DOHH2 (cell line): ENCODE results near the gene BRICD5.

ENCODE experiments used
- EZH2phosphoT487 ChIP-seq: fragments of 200-600 bp; sonication (generic); IDR thresholded peaks from 2 replicates; pipeline ENCODE4 v1.6.1; 2017; ENCODE audit warnings: borderline replicate concordance, mild to moderate bottlenecking, antibody characterized with exemption, low read length, moderate library complexity, mixed read lengths
- TF ChIP-seq, protein P1 (sequence below): fragments of 200-600 bp; sonication (generic); IDR thresholded peaks from one replicate; pipeline ENCODE4 v1.5.1; 2014; ENCODE audit warnings: antibody characterized with exemption, mild to moderate bottlenecking, low read depth, low read length; ENCODE audit not compliant: poor library complexity, severe bottlenecking

DNA sequence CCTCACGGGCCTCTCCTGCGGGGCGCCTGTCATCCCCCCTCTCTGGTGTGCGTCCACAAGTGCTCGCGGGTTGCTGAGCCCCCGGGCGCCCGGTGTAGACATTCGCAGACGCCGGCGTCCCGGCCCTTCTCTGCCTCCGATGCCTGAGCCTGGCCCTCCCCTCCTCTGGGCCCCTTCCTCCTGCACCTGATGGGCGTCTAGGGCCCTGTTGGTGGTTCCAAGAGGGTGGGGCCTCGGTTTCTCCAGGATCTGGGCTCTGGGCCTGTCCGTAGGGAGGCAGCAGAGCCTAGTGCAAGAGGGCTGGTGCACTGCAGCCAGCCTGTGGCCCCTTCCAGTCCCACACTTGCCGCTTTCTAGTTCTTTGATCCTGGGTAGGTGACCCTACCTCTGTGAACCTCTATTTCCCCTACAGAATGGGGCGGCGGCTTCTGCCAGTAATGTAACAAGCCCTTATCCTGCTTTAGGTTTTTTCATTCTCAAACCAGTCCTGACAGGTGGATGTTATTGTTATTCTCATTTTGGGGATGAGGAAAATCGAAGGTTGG lies 13.4 kb upstream of the BRICD5 start:
- TF ChIP-seq, protein P1, sequence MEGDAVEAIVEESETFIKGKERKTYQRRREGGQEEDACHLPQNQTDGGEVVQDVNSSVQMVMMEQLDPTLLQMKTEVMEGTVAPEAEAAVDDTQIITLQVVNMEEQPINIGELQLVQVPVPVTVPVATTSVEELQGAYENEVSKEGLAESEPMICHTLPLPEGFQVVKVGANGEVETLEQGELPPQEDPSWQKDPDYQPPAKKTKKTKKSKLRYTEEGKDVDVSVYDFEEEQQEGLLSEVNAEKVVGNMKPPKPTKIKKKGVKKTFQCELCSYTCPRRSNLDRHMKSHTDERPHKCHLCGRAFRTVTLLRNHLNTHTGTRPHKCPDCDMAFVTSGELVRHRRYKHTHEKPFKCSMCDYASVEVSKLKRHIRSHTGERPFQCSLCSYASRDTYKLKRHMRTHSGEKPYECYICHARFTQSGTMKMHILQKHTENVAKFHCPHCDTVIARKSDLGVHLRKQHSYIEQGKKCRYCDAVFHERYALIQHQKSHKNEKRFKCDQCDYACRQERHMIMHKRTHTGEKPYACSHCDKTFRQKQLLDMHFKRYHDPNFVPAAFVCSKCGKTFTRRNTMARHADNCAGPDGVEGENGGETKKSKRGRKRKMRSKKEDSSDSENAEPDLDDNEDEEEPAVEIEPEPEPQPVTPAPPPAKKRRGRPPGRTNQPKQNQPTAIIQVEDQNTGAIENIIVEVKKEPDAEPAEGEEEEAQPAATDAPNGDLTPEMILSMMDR, result no peak
- no peak for TF ChIP-seq EZH2phosphoT487
